Gastroesophageal sphincter (tissue), 4 donors: ENCODE measurements around the gene PCDHAC1. TPM values are rescaled to one million over a fixed set of nuclear protein-coding genes. Genes with fewer than 3 reads are reported as not detected.
"Not testable (repeated sequence)": the region's sequence is repeated elsewhere in the genome, so short reads cannot be mapped to it uniquely, and the experiment has no call there.

Experiments used
- ATAC-seq: fragments of 150-250 bp; one replicate; pipeline ENCODE4 v1.9.1; 2016; ENCODE audit warnings: mild to moderate bottlenecking, moderate library complexity
- H3K27ac ChIP-seq, 4 donors: fragments of 200-600 bp; sonication (generic) in 3 of 4; 1 replicate in 3 of 4; 2 replicates in 1 of 4; pipeline ENCODE4 v1.5.1; 2016 to 2019
- H3K27me3 ChIP-seq: fragments of 200-600 bp; sonication (generic); one replicate; pipeline ENCODE4 v1.5.1; 2019
- H3K36me3 ChIP-seq, 2 donors: fragments of 200-600 bp; sonication (generic); one replicate each; pipeline ENCODE4 v1.5.1; 2019; ENCODE audit warnings: control low read depth in 1 of 2
- H3K4me1 ChIP-seq, 3 donors: fragments of 200-600 bp; sonication (generic); 1 replicate in 2 of 3; 2 replicates in 1 of 3; pipeline ENCODE4 v1.5.1; 2016 to 2019; ENCODE audit warnings: control low read depth in 2 of 3
- H3K4me3 ChIP-seq, 2 donors: fragments of 200-600 bp; sonication (generic); one replicate each; pipeline ENCODE4 v1.5.1; 2019; ENCODE audit warnings: mild to moderate bottlenecking in 1 of 2, moderate library complexity in 1 of 2
- H3K9me3 ChIP-seq, 3 donors: fragments of 200-600 bp; sonication (generic); one replicate each; pipeline ENCODE4 v1.5.1; 2017 to 2019; ENCODE audit warnings: control low read depth in 2 of 3
- CTCF ChIP-seq, 4 experiments: fragments of 200-600 bp in 2 of 4; fragments of 450-650 bp in 2 of 4; sonication (generic) in 1 of 4; IDR thresholded peaks; one replicate each; pipeline ENCODE4 v1.5.1; 2017 to 2019; ENCODE audit warnings: antibody characterized with exemption in 4 of 4, mild to moderate bottlenecking in 2 of 4, moderate library complexity in 2 of 4
- EP300 ChIP-seq: sonication (generic); formaldehyde crosslinking; IDR thresholded peaks from one replicate; pipeline ENCODE4 v1.6.1; 2017; ENCODE audit warnings: antibody characterized with exemption, mild to moderate bottlenecking
- POLR2A ChIP-seq, 2 donors: fragments of 450-650 bp; IDR thresholded peaks; one replicate each; pipeline ENCODE4 v1.6.1; 2017; ENCODE audit warnings: antibody characterized with exemption in 2 of 2, mild to moderate bottlenecking in 2 of 2, moderate library complexity in 1 of 2
- POLR2AphosphoS5 ChIP-seq: sonication (generic); formaldehyde crosslinking; IDR thresholded peaks from one replicate; pipeline ENCODE4 v1.6.1; 2017; ENCODE audit warnings: antibody characterized with exemption
- WGBS, 2 donors: methylation state at CpG; one replicate each; pipeline ENCODE4 v1.1.5; 2018; ENCODE audit warnings: low coverage in 1 of 2; 5-methylcytosine and 5-hydroxymethylcytosine counted together
- total RNA-seq, 4 donors: library from RNA; depleted of rRNA; stranded (reverse); fragments of >200 nt; gene quantifications; one replicate each; pipeline ENCODE4 v1.1.0, GENCODE V29; 2016

Gene PCDHAC1, protein sequence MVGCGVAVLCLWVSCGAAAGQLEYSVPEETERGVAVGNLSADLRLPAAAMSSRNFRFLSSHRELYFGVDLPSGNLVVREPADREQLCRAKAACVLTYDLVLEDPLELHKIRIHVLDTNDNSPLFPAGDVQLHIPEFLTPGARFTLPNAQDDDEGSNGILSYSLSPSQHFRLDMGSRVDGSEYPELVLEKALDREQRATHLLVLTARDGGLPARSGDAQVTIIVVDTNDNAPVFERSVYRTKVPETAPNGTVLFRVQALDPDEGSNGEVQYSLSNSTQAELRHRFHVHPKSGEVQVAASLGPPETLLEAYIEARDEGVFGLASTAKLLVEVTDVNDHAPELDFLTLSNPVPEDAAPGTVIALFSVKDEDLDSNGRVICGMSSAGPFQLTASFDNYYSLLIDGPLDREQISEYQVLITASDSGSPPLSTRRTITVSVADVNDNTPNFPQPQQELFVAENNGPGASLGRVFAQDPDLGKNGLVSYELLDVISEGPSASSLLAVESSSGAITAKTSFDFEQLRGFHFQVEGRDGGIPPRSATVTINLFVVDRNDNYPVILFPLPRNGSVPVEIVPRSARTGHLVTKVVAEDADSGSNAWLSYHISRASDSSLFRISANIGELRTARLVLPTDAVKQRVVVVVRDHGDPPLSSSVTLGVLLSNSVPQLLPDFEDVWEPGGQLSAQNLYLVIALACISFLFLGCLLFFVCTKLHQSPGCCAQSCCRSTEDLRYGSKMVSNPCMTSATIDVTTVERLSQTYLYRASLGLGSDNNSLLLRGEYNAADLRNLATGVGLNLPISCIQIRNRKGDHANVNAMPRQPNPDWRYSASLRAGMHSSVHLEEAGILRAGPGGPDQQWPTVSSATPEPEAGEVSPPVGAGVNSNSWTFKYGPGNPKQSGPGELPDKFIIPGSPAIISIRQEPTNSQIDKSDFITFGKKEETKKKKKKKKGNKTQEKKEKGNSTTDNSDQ
- 1 to 10 TPM in 2 of 4 donors, under 1 TPM in 2; 0.47 to 6.6 (median 1.4) TPM for total RNA-seq

DNA sequence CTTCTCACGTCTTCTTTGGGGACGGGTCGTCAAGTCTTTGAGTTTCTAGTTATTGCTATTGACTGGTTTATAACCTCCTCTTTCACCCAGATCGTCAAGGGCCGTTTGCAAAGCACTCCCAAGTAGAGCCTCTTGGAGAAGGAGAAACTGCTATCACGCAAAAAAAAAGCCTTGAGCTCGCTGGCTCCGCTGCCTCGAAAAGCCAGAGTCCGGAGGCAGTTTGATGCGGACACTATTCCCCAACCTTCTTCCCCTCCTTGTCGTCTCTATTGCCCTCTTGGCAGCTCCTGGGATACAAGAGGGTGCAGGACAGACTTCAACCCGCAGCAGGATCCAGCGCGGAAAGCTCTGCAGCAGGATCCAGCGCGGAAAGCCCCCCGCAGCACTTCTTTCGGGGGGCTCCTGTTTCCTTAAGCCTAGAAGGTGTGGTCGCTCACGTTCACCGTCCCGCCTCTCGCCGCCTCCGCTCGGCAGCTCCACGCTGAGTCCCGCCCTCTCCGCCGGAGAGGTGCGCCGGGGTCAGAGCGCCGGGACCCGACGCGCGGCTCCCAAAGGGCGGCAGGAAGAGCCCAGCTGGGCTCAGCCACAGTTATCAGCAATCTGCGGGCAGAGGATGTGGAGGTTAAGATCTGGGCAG lies at the start of gene PCDHAC1:
Gene PCDHAC1, plus strand, starts transcription at position 494 of the 637 bp plus-strand sequence. CDS start 594 bp downstream, outside the sequence.
- TF ChIP-seq EP300 (no peak), POLR2A (IDR thresholded peaks at IDR 0.05) (no peak), CTCF (IDR thresholded peaks at IDR 0.05) (no peak), POLR2AphosphoS5 (no peak)
- H3K27me3 ChIP-seq: peaks cover 33% of the 10 kb centered on the region
- peak within 1 kb of the TSS; percentile 45 to 61 for H3K4me3 ChIP-seq
- no peaks in the 10 kb centered on the region for H3K36me3 ChIP-seq
- WGBS, 2 donors: 8 to 14% methylated on average over 3 to 8 of the region's 41 CpGs
- no peaks in the 10 kb centered on the region for H3K9me3 ChIP-seq
- peak; percentile 74 for ATAC-seq
- H3K4me1 ChIP-seq: peaks cover 0 to 26% (median 11%) of the 10 kb centered on the region in 3 donors
- H3K27ac ChIP-seq: peak within 1 kb of the TSS in 3 of 4 donors; percentile 79 to 81 (median 80)

DNA sequence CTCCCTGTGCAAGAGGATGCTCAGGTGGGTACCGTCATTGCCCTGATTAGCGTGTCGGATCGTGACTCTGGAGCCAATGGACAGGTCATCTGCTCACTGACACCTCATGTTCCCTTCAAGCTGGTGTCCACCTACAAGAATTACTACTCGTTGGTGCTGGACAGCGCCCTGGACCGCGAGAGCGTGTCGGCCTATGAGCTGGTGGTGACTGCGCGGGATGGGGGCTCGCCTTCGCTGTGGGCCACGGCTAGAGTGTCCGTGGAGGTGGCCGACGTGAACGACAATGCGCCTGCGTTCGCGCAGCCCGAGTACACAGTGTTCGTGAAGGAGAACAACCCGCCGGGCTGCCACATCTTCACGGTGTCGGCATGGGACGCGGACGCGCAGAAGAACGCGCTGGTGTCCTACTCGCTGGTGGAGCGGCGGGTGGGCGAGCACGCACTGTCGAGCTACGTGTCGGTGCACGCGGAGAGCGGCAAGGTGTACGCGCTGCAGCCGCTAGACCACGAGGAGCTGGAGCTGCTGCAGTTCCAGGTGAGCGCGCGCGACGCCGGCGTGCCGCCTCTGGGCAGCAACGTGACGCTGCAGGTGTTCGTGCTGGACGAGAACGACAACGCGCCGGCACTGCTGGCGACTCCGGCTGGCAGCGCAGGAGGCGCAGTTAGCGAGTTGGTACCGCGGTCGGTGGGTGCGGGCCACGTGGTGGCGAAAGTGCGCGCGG lies 49.4 kb upstream of the PCDHAC1 start:
- 22 to 45% methylated on average over 4 to 13 of the region's 80 CpGs for WGBS, 2 donors
- H3K4me3 ChIP-seq, ATAC-seq, H3K27ac ChIP-seq, H3K36me3 ChIP-seq, H3K4me1 ChIP-seq: not testable (repeated sequence)
- Histone ChIP-seq H3K9me3 (peaks cover 0 to 43% (median 0%) of the 10 kb centered on the region in 3 donors), H3K27me3 (peaks cover 70% of the 10 kb centered on the region)

DNA sequence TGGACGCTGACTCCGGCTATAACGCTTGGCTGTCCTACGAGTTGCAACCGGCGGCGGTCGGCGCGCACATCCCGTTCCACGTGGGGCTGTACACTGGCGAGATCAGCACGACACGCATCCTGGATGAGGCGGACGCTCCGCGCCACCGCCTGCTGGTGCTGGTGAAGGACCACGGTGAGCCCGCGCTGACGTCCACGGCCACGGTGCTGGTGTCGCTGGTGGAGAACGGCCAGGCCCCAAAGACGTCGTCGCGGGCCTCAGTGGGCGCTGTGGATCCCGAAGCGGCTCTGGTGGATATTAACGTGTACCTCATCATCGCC lies 48.9 kb upstream of the PCDHAC1 start:
- H3K27ac ChIP-seq: no peak overlapping the region
- ATAC-seq: no peak
- H3K36me3 ChIP-seq: no peaks in the 10 kb centered on the region
- H3K4me1 ChIP-seq: no peaks in the 10 kb centered on the region
- no peak for TF ChIP-seq POLR2A (IDR thresholded peaks at IDR 0.05)
- TF ChIP-seq EP300: no peak
- TF ChIP-seq POLR2AphosphoS5: no peak
- TF ChIP-seq CTCF (IDR thresholded peaks at IDR 0.05): no peak
- peaks cover 0 to 42% (median 0%) of the 10 kb centered on the region in 3 donors for H3K9me3 ChIP-seq
- H3K4me3 ChIP-seq: no peak overlapping the region
- H3K27me3 ChIP-seq: peaks cover 69% of the 10 kb centered on the region
- no CpG with 5 or more reads among the region's 37 CpGs for WGBS, 2 donors

DNA sequence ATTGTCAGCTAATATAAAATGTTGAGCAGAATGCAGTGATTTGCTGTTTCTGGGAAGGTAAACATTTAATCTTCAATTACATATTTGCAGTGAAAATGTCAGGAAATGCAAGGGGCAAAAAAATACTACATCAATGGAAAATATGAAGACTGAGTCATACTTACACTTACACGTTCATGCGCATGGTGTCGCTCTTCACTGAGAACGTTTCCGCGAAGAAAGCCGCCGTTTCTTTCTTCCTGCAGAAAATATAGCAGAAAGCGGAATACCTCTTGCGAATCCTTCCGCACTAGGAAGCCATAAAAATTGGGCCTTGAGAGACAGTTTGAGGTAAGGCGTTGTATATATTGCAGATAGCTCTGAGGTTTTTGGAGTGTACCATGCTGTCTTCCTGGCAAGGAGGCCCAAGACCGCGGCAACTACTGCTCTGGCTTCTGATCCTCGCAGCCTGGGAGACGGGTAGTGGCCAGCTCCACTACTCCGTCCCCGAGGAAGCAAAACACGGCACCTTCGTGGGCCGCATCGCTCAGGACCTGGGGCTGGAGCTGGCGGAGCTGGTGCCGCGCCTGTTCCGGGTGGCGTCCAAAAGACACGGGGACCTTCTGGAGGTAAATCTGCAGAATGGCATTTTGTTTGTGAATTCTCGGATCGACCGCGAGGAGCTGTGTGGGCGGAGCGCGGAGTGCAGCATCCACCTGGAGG lies 44.1 kb upstream of the PCDHAC1 start, which contains the start of gene PCDHA13:
Gene PCDHA13, plus strand, starts transcription at position 236 of the 702 bp plus-strand sequence. Its CDS starts 145 bp downstream, at position 381.
- peak within 1 kb of the TSS; percentile 17 to 46 for H3K4me3 ChIP-seq
- no peaks in the 10 kb centered on the region for H3K36me3 ChIP-seq
- H3K27me3 ChIP-seq: peaks cover 49% of the 10 kb centered on the region
- TF ChIP-seq POLR2A (IDR thresholded peaks at IDR 0.05): no peak
- TF ChIP-seq POLR2AphosphoS5: no peak
- peak in 3 of 4 experiments; percentile 33 to 66 (median 59) for TF ChIP-seq CTCF (IDR thresholded peaks at IDR 0.05)
- H3K9me3 ChIP-seq: peaks cover 0 to 43% (median 0%) of the 10 kb centered on the region in 3 donors
- ATAC-seq: no peak
- H3K27ac ChIP-seq: peak within 1 kb of the TSS in 2 of 4 donors; percentile 45 to 48
- WGBS, 2 donors: 4 to 8% methylated on average over 14 to 17 of the region's 35 CpGs
- H3K4me1 ChIP-seq: no peaks in the 10 kb centered on the region
